ENCODE measurements around the gene ARHGDIG. TPM values are rescaled to one million over a fixed set of nuclear protein-coding genes. Genes with fewer than 3 reads are reported as not detected.

The ARHGDIG gene
- total and polyA plus RNA-seq, 9 of the 15 experiments (the other 6 are each of a cell fraction or from before 2014, with no cell fraction given) = 0.36 to 2.5 (median 0.64) TPM; not detected in 2

GRCh38 chr16:284204-285120, 4.1 kb downstream of the ARHGDIG start:
- Histone ChIP-seq H3K9ac (ENCODE audit: insufficient read depth in 1 of 2, low read depth in 2 of 2, low read length in 2 of 2) (no peak overlapping the region), H3K27ac (ENCODE audit: extremely low read depth, low read depth, low read length) (no peak overlapping the region), H3K9me3 (replicated peaks; ENCODE audit: control insufficient read depth, insufficient read depth, low read depth, low read length) (no peaks in the 10 kb centered on the region), H4K20me1 (replicated peaks; ENCODE audit: control insufficient read depth, insufficient read depth, low read length) (no peaks in the 10 kb centered on the region), H3K36me3 (ENCODE audit: control insufficient read depth, insufficient read depth, low read length) (peaks cover 29% of the 10 kb centered on the region; the same call in 1 of the 3 replicates), H3K4me1 (replicated peaks in 1 of 2; ENCODE audit: control insufficient read depth in 2 of 2, insufficient read depth in 2 of 2, low read length in 2 of 2) (peaks cover 0 to 60% of the 10 kb centered on the region in 2 experiments; a peak in 2 of 5 replicates), H3K9me1 (ENCODE audit: control insufficient read depth, insufficient read depth, low read length) (no peaks in the 10 kb centered on the region), H3K4me2 (ENCODE audit: insufficient read depth, low read length) (no peak overlapping the region), H3K4me3 (no peak overlapping the region), H2AFZ (ENCODE audit: low read depth, low read length) (no peak overlapping the region), H3K79me2 (ENCODE audit: control insufficient read depth, insufficient read depth, low read length) (no peaks in the 10 kb centered on the region), H3K27me3 (ENCODE audit: control insufficient read depth in 2 of 2, insufficient read depth in 2 of 2, low read length in 2 of 2) (no peaks in the 10 kb centered on the region)
- in situ Hi-C loops (cut with MboI) (no loop called here), intact Hi-C loops (cut with micrococcal nuclease) (no loop called here)
- CTCF ChIA-PET (ENCODE audit: low intra/inter-chr PET ratio) = no interaction called here
- DNase-seq (ENCODE audit: extremely low read depth in 1 of 4, low spot score in 3 of 4) = no peak
- POLR2A ChIA-PET = interaction anchor here (0.6 to 1.4 kb wide), 3 partner anchors 18 to 296 kb away, joined by 3 to 4 read pairs (median 3); no protein-coding TSS in a partner anchor
- no TSS peak for BruUV-seq (replicated peaks)
- no peak for ATAC-seq
- peak; percentile 29; the same call in 1 of the 2 replicates for TF ChIP-seq NFIC (IDR thresholded peaks at IDR 0.05)
- no peak for TF ChIP-seq MYC (IDR thresholded peaks at IDR 0.05; ENCODE audit: low read depth, low read length)
- TF ChIP-seq MYC (CRISPR knock-in tag; IDR thresholded peaks at IDR 0.05; ENCODE audit: borderline replicate concordance, low read depth) = no peak
- peak; percentile 32; the same call in 1 of the 2 replicates for TF ChIP-seq NR2C1 (IDR thresholded peaks at IDR 0.05)
- TF ChIP-seq NR2C1 (tag; IDR thresholded peaks at IDR 0.05) = no peak
- peak; percentile 28; the same call in 1 of the 2 replicates for TF ChIP-seq POLR2G (IDR thresholded peaks at IDR 0.05; ENCODE audit: low read depth, low read length)
- TF ChIP-seq RFX7 (CRISPR knock-in tag; IDR thresholded peaks at IDR 0.05) = no peak
- TF ChIP-seq ZBTB33 (CRISPR knock-in tag; IDR thresholded peaks at IDR 0.05) = 0 out of 2 replicates have a peak, but pooled peaks have one; percentile 28
- peak; percentile 76 for TF ChIP-seq HNRNPL (IDR thresholded peaks at IDR 0.05; ENCODE audit: low read depth, low read length)
- 90% methylated on average over 37 of the region's 52 CpGs for whole genome bisulfite sequencing (ENCODE audit: insufficient coverage, low coverage, missing lambda C conversion rate)
- no peak for FAIRE-seq
